ENCODE data around the gene BOK.
"Not testable (repeated sequence)": the region's sequence is repeated elsewhere in the genome, so short reads cannot be mapped to it uniquely, and the experiment has no call there.

BOK gene

GRCh38 chr2:241574911-241575623 is 16.5 kb downstream of the BOK start:
- no peak for DNase-seq

GRCh38 chr2:241575624-241576292 is 17.2 kb downstream of the BOK start:
- no peak for DNase-seq

DNA sequence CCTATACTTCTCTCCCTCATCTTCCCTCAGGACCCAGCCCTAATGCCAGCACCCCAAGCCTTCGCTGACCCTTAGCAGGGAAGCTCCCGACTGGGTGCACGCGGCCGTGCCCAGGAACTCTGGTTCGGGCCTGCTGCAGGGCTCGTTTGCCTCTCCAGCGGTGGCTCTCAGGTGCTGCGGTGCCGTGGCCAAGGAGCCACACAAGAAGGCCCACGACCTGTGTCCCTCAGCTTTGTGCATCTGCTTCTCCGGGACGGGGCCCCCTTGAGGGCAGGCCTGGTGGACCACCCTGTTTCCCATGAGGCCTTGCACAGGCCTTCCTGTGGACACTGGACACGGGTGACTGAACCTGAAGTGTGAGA is 17.7 kb downstream of the BOK start:
- DNase-seq = no peak

GRCh38 chr2:241577413-241578122 is 19.0 kb downstream of the BOK start:
- DNase-seq = no peak

GRCh38 chr2:241579281-241579680 is 20.7 kb downstream of the BOK start:
- DNase-seq = no peak

DNA sequence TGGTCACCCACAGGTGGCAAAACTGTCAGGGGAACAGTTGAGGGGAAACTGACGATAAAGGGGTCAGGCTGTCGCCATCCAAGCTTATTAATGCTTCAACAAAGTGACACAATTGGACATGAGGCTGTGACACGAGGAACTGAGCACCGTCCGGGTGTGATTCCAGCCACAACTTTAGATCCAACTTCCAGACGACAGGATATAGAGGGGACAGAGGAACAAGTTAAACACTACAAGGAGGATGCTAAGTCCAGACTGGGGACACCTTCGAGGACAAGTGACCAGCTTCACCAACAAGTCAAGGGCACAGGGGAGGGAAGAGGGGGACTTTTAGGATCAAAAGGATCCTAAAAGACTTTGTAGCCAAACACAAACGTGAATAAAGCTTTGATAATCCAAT is 23.8 kb downstream of the BOK start:
- no peak for DNase-seq

GRCh38 chr2:241582806-241583205 is 24.3 kb downstream of the BOK start:
- DNase-seq = no peak

- DNase-seq = peak; percentile 23
These were observed 25.9 kb downstream of the BOK start for GRCh38 chr2:241584436-241584835.

- no peak for DNase-seq
These were observed 28.2 kb downstream of the BOK start for GRCh38 chr2:241586564-241587264.

DNA sequence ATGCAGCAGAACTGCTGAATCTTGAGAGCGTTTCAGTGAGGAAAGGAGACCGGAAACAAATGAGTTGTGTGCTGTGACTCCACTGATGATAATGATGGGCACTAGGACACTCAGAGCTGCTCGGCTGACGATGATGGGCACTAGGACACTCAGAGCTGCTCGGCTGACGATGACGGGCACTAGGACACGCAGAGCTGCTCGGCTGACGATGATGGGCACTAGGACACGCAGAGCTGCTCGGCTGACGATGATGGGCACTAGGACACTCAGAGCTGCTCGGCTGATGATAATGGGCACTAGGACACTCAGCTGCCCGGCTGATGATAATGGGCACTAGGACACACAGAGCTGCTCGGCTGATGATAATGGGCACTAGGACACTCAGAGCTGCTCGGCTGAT is 31.3 kb downstream of the BOK start:
- DNase-seq = not testable (repeated sequence)

GRCh38 chr2:241590496-241591455 is 32.2 kb downstream of the BOK start:
- not testable (repeated sequence) for DNase-seq

DNA sequence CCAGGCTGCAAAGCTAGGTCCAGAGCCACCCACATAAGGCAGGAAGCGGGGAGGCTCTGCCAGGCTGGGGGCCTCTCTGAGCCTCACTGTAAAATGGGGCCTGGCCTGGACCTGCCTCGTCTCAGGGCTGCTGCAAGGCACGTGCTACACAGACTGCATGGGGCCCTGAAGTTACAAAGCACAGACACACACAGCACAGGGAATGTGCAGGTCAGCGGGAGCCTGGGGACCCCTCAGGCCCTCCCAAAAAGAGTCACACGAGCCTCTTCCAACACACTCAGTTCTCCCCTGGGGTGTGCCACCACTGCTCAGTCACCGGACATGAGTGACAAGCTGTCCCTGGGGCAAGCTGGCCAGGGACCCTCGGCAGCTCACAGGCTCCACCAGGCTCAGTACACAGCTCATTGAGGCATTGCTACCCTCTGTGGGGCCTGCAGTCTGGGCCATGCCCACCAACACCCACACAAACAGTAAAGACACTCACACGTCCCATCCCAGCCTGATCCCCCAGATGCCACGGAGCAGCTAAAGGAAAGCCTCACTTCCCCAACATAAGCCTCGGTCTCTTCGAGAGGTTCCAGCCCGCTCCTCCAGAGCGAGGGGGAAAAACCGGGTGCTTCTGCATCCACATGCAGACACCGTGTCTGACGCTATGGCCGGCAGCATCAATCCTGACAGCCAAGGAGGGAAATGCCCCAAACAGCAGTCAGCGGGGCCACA is 33.7 kb downstream of the BOK start:
- no peak for DNase-seq

GRCh38 chr2:241593271-241593670 is 34.7 kb downstream of the BOK start:
- no peak for DNase-seq

DNA sequence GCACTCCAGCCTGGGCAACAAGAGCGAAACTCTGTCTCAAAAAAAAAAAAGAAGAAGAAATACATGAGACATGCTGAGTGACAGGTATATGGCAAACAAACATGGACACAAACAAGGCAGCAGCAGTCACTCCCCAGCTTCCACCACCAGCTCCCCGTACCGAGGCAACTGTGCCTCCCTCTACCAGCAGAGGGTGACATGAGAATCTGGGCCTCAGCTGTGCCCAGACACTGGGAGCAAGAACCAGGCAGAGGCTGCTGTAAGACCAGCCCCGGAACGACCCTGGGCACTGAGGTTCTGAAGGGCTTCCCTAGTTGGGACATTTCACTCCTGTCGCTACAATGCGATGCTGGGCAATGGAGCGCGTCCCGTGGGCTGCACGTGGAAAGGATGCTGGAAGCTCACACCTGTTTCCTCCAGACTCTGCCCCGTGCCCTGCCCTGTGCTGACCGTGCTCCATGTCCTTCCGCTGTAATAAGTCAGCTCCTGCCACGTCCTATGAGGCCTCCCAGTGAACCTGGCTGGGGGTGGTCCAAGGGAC is 37.1 kb downstream of the BOK start:
- DNase-seq = no peak

DNA sequence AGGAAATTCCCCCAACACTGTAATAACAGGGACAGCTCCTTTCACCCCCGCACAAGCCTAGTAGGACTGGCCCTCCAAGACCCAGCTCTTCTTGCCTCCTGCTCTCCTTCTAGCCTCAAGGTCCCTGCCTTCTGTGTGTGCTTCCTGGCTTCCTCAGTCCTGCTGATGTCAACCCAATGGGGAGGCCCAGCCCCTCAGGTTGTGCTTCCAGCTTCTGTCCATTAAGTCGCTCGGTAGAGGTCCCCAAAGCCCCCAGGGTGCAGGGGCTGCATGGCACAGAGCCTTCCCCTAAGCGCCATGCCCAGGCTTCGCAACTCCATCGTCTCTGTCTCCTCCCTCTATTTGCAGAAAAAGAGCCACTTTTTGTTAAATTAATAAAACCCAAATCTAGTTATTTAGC is 39.0 kb downstream of the BOK start:
- DNase-seq = no peak

- no peak for DNase-seq
These were observed 39.5 kb downstream of the BOK start for GRCh38 chr2:241598061-241598460.

GRCh38 chr2:241598487-241598886 is 39.9 kb downstream of the BOK start:
- DNase-seq = no peak

- peak; percentile 21 for DNase-seq
These were observed 41.1 kb downstream of the BOK start for GRCh38 chr2:241599615-241600014.

DNA sequence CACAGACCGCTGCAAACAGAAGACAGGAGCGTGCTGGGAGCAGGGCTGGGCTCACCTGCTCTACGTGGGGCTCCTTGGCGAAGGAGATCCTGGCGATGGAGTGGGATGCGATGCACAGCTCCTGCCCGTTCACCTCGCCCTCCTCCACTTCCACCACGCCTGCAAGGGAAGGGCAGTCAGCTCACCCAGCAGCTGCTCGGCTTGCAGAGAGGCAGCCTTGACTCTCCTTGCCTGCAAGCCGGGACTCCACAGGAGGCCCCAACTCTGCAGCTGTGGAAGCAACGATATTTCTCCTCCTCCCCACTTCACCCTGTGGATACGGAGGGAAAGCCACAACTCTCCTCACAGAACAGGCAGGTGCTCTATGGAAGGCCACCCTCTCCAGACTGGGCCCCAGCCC is 43.3 kb downstream of the BOK start:
- DNase-seq = no peak

DNA sequence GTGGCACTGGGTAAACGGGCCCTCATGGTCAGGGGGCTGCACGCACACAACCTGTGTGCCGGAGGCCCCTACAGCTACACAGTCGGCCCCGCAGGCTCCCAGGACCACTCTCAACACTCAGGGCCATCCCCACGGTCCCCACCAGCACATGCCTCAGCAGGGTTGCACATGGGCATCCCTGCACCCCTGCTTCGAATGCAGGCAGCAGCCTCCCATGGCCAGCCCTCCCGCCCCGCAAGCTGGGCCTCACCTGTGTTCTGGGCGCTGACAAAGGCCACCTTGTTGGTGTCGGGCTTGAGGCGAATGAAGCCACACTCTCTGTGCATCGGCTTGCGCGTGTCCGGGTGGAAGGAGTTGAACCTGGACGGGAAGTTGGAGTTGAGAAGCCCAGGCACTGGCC is 44.2 kb downstream of the BOK start:
- no peak for DNase-seq

DNA sequence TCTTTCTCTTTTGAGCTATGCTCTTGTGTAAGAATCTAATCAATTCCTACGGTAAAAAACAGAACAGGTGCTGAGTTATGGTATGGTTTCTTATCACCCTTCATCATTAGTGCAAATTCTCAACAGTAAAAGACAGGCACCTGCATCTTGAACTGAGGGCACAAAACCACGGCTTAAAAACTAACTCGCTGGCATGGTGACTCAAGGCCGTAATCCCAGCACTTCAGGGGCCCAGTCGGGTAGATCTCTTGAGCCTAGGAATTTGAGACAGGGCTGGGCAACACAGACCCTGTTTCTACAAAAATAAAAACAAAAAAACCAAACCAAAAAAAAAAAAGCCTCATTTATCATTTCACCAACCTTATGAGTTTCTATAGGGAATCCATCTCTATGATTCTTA is 45.1 kb downstream of the BOK start:
- no peak for DNase-seq

Data from HCEC 1CT (cell line).